K562 (cell line): Measurements from ENCODE around the gene JAG2. TPM values are rescaled to one million over a fixed set of nuclear protein-coding genes. Genes with fewer than 3 reads are reported as not detected.

ENCODE experiments used
- ATAC-seq: fragments of 200-7000 bp; cut with Tn5 transposase; 3 replicates; pipeline ENCODE4 v1.9.1; 2020; ENCODE audit warnings: moderate library complexity
- BruUV-seq: library from RNA; stranded (reverse); fragments of 400-500 nt; replicated peaks from 2 replicates; lab custom pipeline; 2021; lab: Mats Ljungman, UMichigan
- CTCF ChIA-PET: fragments of 300-600 bp; formaldehyde crosslinking; extraction: SDS; loops from one replicate; lab custom pipeline; 2021; ENCODE audit warnings: low intra/inter-chr PET ratio; lab: Yijun Ruan, JAX
- POLR2A ChIA-PET: fragments of 300-600, 350-650 bp; sonication (Branson Sonifier 250); formaldehyde crosslinking; extraction: SDS; loops from one replicate; lab custom pipeline; 2021; ENCODE audit warnings: antibody characterized with exemption, inconsistent platforms; lab: Yijun Ruan, JAX
- DNase-seq, 4 experiments: peaks; one replicate each; pipeline versions ENCODE4 v3.0.0 to v3.0.0-alpha.2; 2011 to 2018; ENCODE audit warnings: low spot score in 3 of 4, mixed read lengths in 3 of 4; ENCODE audit errors: extremely low read depth in 1 of 4
- FAIRE-seq: peaks from 2 replicates; lab custom pipeline; 2011; peaks lifted over from hg19 to GRCh38; lab: Jason Lieb, UNC
- H2AFZ ChIP-seq: 2 replicates; pipeline ENCODE4 v1.6.0; 2011; ENCODE audit warnings: low read depth, low read length, control low read depth, inconsistent platforms
- H3K27ac ChIP-seq: fragments of 200-600 bp; 3 replicates; pipeline ENCODE4 v1.8.0; 2011; ENCODE audit warnings: low read depth, mild to moderate bottlenecking, control low read depth, inconsistent platforms, low read length, moderate library complexity, mixed read lengths; ENCODE audit errors: extremely low read depth
- H3K27me3 ChIP-seq, 2 experiments: fragments of 300-600 bp in 1 of 2; 2 replicates in 1 of 2; 3 replicates in 1 of 2; pipeline versions ENCODE4 v1.6.0 to v1.8.0; 2011; ENCODE audit warnings: inconsistent platforms in 2 of 2, low read length in 2 of 2, mild to moderate bottlenecking in 1 of 2, mixed read lengths in 1 of 2, moderate library complexity in 1 of 2; ENCODE audit not compliant: control insufficient read depth in 2 of 2, insufficient read depth in 2 of 2
- H3K36me3 ChIP-seq: fragments of 300-600 bp; 3 replicates; pipeline ENCODE4 v1.8.0; 2011; ENCODE audit warnings: mild to moderate bottlenecking, low read length, inconsistent platforms; ENCODE audit not compliant: control insufficient read depth, insufficient read depth
- H3K4me1 ChIP-seq, 2 experiments: fragments of 200-600 bp in 1 of 2; replicated peaks in 1 of 2; 2 replicates in 1 of 2; 3 replicates in 1 of 2; pipeline versions ENCODE4 v1.5.1 to v1.8.0; 2011; ENCODE audit warnings: inconsistent platforms in 2 of 2, low read length in 2 of 2, mild to moderate bottlenecking in 1 of 2, mixed read lengths in 1 of 2, moderate library complexity in 1 of 2; ENCODE audit not compliant: control insufficient read depth in 2 of 2, insufficient read depth in 2 of 2
- H3K4me2 ChIP-seq: 2 replicates; pipeline ENCODE4 v1.6.1; 2011; ENCODE audit warnings: low read length, control low read depth, inconsistent platforms, mixed read lengths; ENCODE audit not compliant: insufficient read depth
- H3K4me3 ChIP-seq: fragments of 200-600 bp; sonication (generic), shearing (Covaris generic); 2 replicates; pipeline ENCODE4 v1.5.1; 2016; ENCODE audit warnings: control low read depth, inconsistent platforms
- H3K79me2 ChIP-seq: fragments of 200-600 bp; 3 replicates; pipeline ENCODE4 v1.8.0; 2011; ENCODE audit warnings: low read length, inconsistent platforms; ENCODE audit not compliant: control insufficient read depth, insufficient read depth
- H3K9ac ChIP-seq, 2 experiments: 2 replicates each; pipeline versions ENCODE4 v1.6.0 to v1.6.1; 2011; ENCODE audit warnings: low read depth in 2 of 2, low read length in 2 of 2, control low read depth in 1 of 2, inconsistent platforms in 1 of 2, mild to moderate bottlenecking in 1 of 2, mixed read lengths in 1 of 2; ENCODE audit not compliant: insufficient read depth in 1 of 2
- H3K9me1 ChIP-seq: one replicate; pipeline ENCODE4 v1.6.0; 2011; ENCODE audit warnings: inconsistent platforms, mild to moderate bottlenecking, low read length, moderate library complexity; ENCODE audit not compliant: control insufficient read depth, insufficient read depth
- H3K9me3 ChIP-seq: replicated peaks from 2 replicates; pipeline ENCODE4 v1.5.1; 2011; ENCODE audit warnings: low read depth, low read length, inconsistent platforms; ENCODE audit not compliant: control insufficient read depth, insufficient read depth
- H4K20me1 ChIP-seq: replicated peaks from 2 replicates; pipeline ENCODE4 v1.6.1; 2011; ENCODE audit warnings: low read length, inconsistent platforms, mixed read lengths; ENCODE audit not compliant: control insufficient read depth, insufficient read depth
- ARID4B ChIP-seq: sonication (generic); formaldehyde crosslinking; IDR thresholded peaks from 2 replicates; pipeline ENCODE4 v1.8.0; 2022; ENCODE audit warnings: mild to moderate bottlenecking, missing genetic modification reagents
- BHLHE40 ChIP-seq: IDR thresholded peaks from 2 replicates; pipeline ENCODE4 v1.6.1; 2011; ENCODE audit warnings: low read length, improper control_type of control experiment
- KLF1 ChIP-seq: fragments of 450-650 bp; IDR thresholded peaks from 2 replicates; pipeline ENCODE4 v1.6.1; 2016; ENCODE audit warnings: missing genetic modification characterization, missing compliant biosample characterization
- MYC ChIP-seq, 2 experiments: fragments of 250-450 bp in 1 of 2; sonication (Bioruptor Pico) in 1 of 2; IDR thresholded peaks; 2 replicates each; pipeline versions ENCODE4 v1.5.1 to v1.6.1; 2012 to 2021; ENCODE audit warnings: low read depth in 2 of 2, borderline replicate concordance in 1 of 2, improper control_type of control experiment in 1 of 2, low read length in 1 of 2, mild to moderate bottlenecking in 1 of 2, moderate library complexity in 1 of 2
- NR3C1 ChIP-seq: sonication (generic); formaldehyde crosslinking; IDR thresholded peaks from 2 replicates; pipeline ENCODE4 v1.8.1; 2022; ENCODE audit warnings: missing genetic modification reagents
- PHTF2 ChIP-seq: fragments of 250-450 bp; sonication (Bioruptor Pico); IDR thresholded peaks from 2 replicates; pipeline ENCODE4 v1.5.0; 2021; ENCODE audit warnings: mild to moderate bottlenecking
- RB1 ChIP-seq: fragments of 450-650 bp; IDR thresholded peaks from 2 replicates; pipeline ENCODE4 v1.6.1; 2017; ENCODE audit warnings: low read depth, mild to moderate bottlenecking
- RBM15 ChIP-seq: fragments of 200-400 bp; formaldehyde crosslinking; IDR thresholded peaks from 2 replicates; pipeline ENCODE4 v1.6.1; 2018; ENCODE audit warnings: mild to moderate bottlenecking, low read length, moderate library complexity; ENCODE audit not compliant: insufficient read depth
- SAP30 ChIP-seq: fragments of 200-600 bp; sonication (generic); IDR thresholded peaks from 2 replicates; pipeline ENCODE4 v1.6.1; 2012; ENCODE audit warnings: borderline replicate concordance, low read depth, mild to moderate bottlenecking, moderate library complexity, low read length, control low read depth, inconsistent platforms; ENCODE audit not compliant: insufficient read depth, poor library complexity, severe bottlenecking
- STAT5A ChIP-seq: IDR thresholded peaks from 2 replicates; pipeline ENCODE4 v1.6.1; 2012; ENCODE audit warnings: low read length, inconsistent platforms, borderline replicate concordance
- ZBTB7A ChIP-seq: IDR thresholded peaks from 2 replicates; pipeline ENCODE4 v1.6.1; 2011; ENCODE audit warnings: low read depth, mild to moderate bottlenecking, low read length, moderate library complexity, borderline replicate concordance; ENCODE audit not compliant: control insufficient read depth
- ZFX ChIP-seq: sonication (generic); formaldehyde crosslinking; IDR thresholded peaks from 2 replicates; pipeline ENCODE4 v1.8.0; 2022; ENCODE audit warnings: mild to moderate bottlenecking, missing genetic modification reagents, moderate library complexity
- ZNF639 ChIP-seq, 2 experiments: fragments of 200-800 bp in 1 of 2; sonication (Bioruptor generic) in 1 of 2; sonication (generic) in 1 of 2; formaldehyde crosslinking in 1 of 2; IDR thresholded peaks in 1 of 2; conservative IDR thresholded peaks in 1 of 2; 2 replicates each; pipeline versions ENCODE4 v1.5.0 to v1.6.1; 2016 to 2020; ENCODE audit warnings: missing compliant biosample characterization in 1 of 2, missing genetic modification characterization in 1 of 2, missing genetic modification reagents in 1 of 2
- ZNF766 ChIP-seq: fragments of 200-800 bp; sonication (Bioruptor generic); conservative IDR thresholded peaks from 2 replicates; pipeline ENCODE4 v1.6.1; 2016; ENCODE audit warnings: missing genetic modification characterization, missing compliant biosample characterization
- WGBS: fragments of 100-300 bp; shearing (Covaris generic); methylation state at CpG from one replicate; pipeline ENCODE4 v1.1.6; 2016; ENCODE audit warnings: low coverage, mixed read lengths; ENCODE audit not compliant: insufficient coverage; ENCODE audit errors: missing lambda C conversion rate; 5-methylcytosine and 5-hydroxymethylcytosine counted together
- in situ Hi-C: fragments of 300-500 bp; cut with MboI; formaldehyde crosslinking; loops from 4 replicates; pipeline ENCODE4 v1.15.0; 2018; ENCODE audit warnings: inconsistent platforms, mixed read lengths
- intact Hi-C: fragments of 100-400 bp; cut with micrococcal nuclease; formaldehyde crosslinking; loops from 2 replicates; pipeline ENCODE4 v1.14.2; 2022
- polyA plus RNA-seq, 8 experiments: library from polyadenylated mRNA; depleted of rRNA in 4 of 8; stranded (reverse) in 5 of 8; unstranded in 3 of 8; fragments of >200 nt; fragmentation: Nextera tagmentation in 2 of 8; fragmentation: Illumina TruSeq in 1 of 8; extraction: Ambion mirVana in 2 of 8; extraction: Trizol in 1 of 8; gene quantifications; 2 replicates each; pipeline versions ENCODE4 v1.2.1 to v1.2.3, GENCODE V29; 2011 to 2014; ENCODE audit warnings: inconsistent platforms in 1 of 8, missing spikeins in 1 of 8
- total RNA-seq, 7 experiments: library from RNA; depleted of rRNA in 6 of 7; stranded (reverse); fragments of >200 nt in 6 of 7; fragmentation: Illumina TruSeq in 2 of 7; extraction: Trizol in 2 of 7; gene quantifications; 2 replicates each; pipeline versions ENCODE4 v1.2.1 to v1.2.3, GENCODE V29; 2011 to 2021; ENCODE audit warnings: low replicate concordance in 1 of 7

Gene JAG2
- total and polyA plus RNA-seq, 9 of the 15 experiments (the other 6 are each of a cell fraction or from before 2014, with no cell fraction given): 0.25 to 48.4 (median 8.6) TPM

DNA sequence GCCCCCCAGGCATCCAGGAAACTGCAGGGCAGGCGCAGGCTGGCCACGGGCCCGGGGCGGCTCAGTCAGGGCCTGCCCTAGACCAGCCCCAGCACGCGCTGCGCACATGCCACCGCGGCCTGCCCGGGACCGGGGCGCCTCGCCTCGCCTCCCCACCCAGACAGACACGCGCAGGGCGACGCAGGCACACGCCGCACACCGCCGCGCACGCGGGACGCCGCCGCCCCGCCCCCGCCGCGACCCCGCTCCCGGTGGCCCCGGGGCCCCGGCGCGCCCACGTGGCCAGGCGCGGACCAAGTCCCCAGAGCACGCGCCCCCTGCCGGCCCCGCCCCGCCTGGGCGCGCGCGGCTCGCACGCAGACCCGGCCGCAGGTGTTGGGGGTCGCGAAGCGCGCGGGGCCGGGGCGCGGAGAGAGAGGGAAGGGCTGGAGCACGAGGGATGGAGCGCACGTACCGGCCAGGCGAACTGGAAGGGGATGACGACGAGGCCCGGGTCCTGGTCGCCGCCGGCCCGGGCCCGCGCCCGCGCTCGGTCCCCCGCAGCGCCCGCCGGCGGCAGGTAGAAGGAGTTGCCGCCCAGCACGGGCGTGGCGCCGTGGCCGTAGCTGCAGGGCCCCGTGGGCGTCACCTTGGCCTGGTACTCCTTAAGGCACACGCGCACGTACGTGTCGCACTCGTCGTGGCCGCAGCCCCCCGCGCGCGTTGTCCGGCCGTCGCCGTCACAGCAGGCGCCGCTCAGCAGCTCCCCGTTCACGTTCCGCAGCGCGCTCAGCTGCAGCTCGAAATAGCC, 1.1 kb downstream of the JAG2 start:
- DNase-seq: peak; percentile 65 to 75 (median 71)
- H3K4me1 ChIP-seq: peaks cover 10 to 92% of the 10 kb centered on the region in 2 experiments; a peak in 4 of 5 replicates
- peaks cover 1% of the 10 kb centered on the region for H3K9me1 ChIP-seq
- ChIA-PET POLR2A (no interaction called here), CTCF (no interaction called here)
- H2AFZ ChIP-seq: peak overlapping the region; percentile 72; the same call in 1 of the 2 replicates
- H3K27ac ChIP-seq: peak overlapping the region; percentile 85
- H4K20me1 ChIP-seq: peaks cover 1% of the 10 kb centered on the region; the same call in 1 of the 2 replicates
- H3K79me2 ChIP-seq: peaks cover 53% of the 10 kb centered on the region
- H3K9me3 ChIP-seq: no peaks in the 10 kb centered on the region
- H3K36me3 ChIP-seq: peaks cover 9% of the 10 kb centered on the region; the same call in 1 of the 3 replicates
- WGBS: 0% methylated on average over 2 of the region's 116 CpGs
- intact Hi-C loops: no loop called here
- H3K9ac ChIP-seq: peak overlapping the region; percentile 83 to 95
- FAIRE-seq: no peak
- no TSS peak for BruUV-seq
- peak overlapping the region; percentile 76 for H3K4me2 ChIP-seq
- in situ Hi-C loops: no loop called here
- H3K4me3 ChIP-seq: peak overlapping the region; percentile 47
- peak; percentile 57 for ATAC-seq
- H3K27me3 ChIP-seq: no peaks in the 10 kb centered on the region
- TF ChIP-seq KLF1 (tag): peak; percentile 84
- TF ChIP-seq SAP30: peak; percentile 40
- 0 out of 2 replicates have a peak, but pooled peaks have one; percentile 28 for TF ChIP-seq BHLHE40
- TF ChIP-seq ZNF766 (CRISPR knock-in tag): 0 out of 2 replicates have a peak, but pooled peaks have one; percentile 20
- TF ChIP-seq ZNF639 (CRISPR knock-in tag; conservative IDR thresholded peaks at IDR 0.05 in 1 of 2, IDR thresholded peaks at IDR 0.05 in 1 of 2): peak in 1 of 2 experiments; percentile 56; a peak in 1 of 4 replicates
- peak; percentile 66; the same call in 1 of the 2 replicates for TF ChIP-seq RB1
- TF ChIP-seq ZFX (CRISPR knock-in tag): peak; percentile 71
- TF ChIP-seq RBM15: no peak
- TF ChIP-seq MYC (IDR thresholded peaks at IDR 0.05; ENCODE audit: low read depth, low read length): peak; percentile 91; the same call in 1 of the 2 replicates
- TF ChIP-seq MYC (CRISPR knock-in tag; IDR thresholded peaks at IDR 0.05; ENCODE audit: borderline replicate concordance, low read depth): no peak
- peak; percentile 79 for TF ChIP-seq ZBTB7A
- peak; percentile 60; the same call in 1 of the 2 replicates for TF ChIP-seq ARID4B (CRISPR knock-in tag)
- TF ChIP-seq PHTF2 (CRISPR knock-in tag): no peak
- TF ChIP-seq NR3C1 (CRISPR knock-in tag): peak; percentile 51; the same call in 1 of the 2 replicates
- TF ChIP-seq STAT5A: no peak
